HG03066 (cell line): ENCODE measurements around the gene FAM111A.
"Not testable (repeated sequence)": the region's sequence is repeated elsewhere in the genome, so short reads cannot be mapped to it uniquely, and the experiment has no call there.

Source experiments
- ATAC-seq: cut with Tn5 transposase; IDR thresholded peaks from one replicate; pipeline ENCODE4 v1.9.1; 2021; ENCODE audit warnings: low read depth; ENCODE audit not compliant: unreplicated experiment

FAM111A gene, protein sequence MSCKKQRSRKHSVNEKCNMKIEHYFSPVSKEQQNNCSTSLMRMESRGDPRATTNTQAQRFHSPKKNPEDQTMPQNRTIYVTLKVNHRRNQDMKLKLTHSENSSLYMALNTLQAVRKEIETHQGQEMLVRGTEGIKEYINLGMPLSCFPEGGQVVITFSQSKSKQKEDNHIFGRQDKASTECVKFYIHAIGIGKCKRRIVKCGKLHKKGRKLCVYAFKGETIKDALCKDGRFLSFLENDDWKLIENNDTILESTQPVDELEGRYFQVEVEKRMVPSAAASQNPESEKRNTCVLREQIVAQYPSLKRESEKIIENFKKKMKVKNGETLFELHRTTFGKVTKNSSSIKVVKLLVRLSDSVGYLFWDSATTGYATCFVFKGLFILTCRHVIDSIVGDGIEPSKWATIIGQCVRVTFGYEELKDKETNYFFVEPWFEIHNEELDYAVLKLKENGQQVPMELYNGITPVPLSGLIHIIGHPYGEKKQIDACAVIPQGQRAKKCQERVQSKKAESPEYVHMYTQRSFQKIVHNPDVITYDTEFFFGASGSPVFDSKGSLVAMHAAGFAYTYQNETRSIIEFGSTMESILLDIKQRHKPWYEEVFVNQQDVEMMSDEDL

DNA sequence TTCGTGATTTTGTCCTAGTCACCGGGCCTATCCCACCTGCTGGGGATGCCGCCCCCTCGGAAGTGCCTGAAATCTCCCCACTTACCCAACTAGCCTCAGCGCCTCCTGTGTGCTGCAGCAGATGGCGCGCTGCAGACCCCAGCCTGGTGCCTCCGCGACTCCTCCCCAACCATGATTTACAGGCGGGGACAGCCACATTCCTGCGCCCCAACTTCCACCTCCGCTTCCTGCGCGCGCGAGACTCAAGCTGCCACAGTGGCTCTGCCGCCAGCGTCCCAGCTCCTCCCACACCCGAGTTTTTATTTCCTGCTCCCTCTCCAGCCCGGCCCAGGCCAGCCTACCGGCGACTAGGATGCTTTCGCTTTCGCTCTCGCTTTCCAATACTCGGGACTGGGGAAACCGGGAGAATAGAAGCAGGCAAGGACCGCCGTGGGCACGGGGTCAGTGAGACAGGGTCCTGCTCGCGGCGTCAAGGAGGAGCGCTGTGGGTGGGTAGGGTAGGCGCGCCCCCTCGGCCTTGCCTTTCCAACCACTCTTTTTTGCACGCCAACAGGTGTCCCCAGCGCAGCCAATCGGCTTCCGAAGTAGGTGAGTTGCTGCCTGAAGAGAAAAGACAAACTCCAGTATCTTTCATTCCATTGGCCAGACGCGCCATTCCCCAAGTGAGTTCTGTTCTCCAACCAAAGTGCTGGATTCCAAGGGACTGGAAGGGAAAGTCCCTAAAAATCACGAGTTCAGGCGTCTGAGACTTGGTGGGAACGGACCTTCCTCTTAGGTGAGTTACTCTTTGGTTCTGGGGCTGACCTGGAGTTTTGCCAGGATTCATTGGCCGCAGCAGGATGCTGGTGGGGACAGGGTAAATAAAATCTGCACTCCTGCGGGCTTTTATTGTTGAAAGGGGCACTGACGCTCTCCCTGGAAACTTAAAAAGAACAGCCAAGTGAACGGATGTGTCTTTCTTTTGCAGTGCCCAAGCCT, at the start of gene FAM111A:
TSS of gene FAM111A (plus strand) at position 327 of the 978 bp plus-strand sequence. CDS start 6,017 bp downstream, outside the sequence.
- ATAC-seq = peak; percentile 55

DNA sequence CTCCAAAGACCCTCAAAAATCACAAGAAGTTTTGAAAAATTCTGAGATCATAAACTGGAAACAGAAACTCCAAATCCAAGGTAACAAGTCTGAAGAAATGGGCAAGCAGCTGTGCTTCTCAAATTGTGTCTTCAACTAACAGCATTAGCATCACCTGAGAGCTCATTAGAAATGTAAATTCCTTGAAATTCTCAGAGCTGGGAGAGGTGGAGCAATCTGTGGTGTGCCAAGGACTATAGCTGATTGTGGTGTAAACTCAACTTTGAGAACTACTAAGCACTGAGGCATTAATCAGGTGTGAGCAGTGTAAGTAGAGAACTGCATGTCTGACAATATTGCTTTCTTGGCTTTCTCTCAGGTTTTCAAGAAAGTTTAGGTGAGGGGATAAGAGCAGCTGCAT, 49.1 kb upstream of the FAM111A start:
- ATAC-seq = not testable (repeated sequence)

DNA sequence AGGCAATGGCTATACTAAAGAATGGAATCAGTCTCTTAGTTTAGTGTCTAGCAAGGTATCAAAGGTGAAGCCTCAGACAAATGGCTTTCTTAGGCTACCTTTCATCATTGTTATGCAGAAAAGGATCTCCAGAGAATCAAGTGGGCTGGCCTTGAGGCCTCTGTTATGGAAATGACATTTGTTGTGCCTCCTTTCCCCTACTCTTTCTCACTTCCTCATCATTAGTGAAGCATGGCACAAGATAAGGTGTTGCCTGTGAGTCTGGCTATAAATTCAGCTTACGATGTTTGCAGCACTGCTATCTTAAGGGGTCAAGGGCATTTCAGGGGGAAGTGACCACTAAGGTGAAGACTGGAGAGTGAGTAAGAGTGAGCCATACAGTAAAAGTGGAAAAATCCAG, 47.4 kb upstream of the FAM111A start:
- peak; percentile 74 for ATAC-seq

DNA sequence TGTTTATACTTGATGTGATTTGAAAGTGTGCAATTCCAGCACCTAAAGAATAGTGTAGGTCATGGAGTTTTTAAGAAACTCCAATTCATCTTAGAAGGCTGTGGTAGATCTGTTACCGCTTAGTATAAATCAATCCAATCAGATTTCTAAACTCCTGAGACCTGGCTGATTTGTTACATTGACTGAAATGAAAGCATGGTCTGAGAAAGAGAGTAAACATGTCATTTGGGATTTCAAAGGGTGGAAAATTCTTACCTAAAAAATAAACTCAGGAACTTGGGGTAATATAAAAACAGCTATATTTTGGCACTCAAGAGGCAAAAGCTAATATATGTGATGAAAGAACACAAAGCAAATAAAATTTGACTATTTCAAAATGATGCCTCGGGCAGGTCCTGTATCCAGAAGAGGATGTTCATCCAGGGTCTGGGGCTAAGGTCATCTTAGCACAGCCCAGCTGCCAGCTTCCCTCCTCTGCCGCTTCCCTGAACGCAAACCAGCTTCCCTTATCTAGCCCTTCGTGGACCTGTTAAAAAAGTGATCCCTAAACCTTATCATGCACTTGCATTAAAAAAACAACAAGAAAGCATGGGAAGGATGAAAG, 46.6 kb upstream of the FAM111A start:
- ATAC-seq = not testable (repeated sequence)

DNA sequence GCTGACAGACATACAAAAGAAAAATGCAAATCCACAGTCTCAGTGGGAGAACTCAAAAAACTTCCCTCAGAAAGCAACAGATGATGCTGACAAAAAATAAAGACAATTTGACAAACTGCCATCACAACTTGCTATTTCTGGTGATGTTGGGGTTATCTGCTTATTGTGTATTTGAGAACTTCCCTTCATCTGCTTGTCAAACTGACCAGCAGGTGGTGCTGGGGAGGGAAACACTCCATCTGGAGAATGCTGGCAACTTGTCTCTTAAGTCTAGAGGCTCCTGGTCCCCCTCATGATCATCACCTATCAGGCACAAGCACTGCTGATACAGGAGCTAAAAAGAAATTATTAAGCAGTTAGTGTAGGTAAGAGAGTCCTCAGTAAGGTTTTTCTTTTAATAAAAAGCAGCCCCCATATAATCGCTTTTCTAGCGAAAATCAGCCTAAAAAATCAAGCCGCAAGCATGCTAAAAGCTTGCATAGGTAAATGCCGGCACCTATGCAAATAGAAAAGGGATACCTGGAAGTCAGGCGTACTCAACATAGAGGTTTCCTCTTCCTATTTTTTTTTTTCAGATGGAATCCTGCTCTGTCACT, 45.4 kb upstream of the FAM111A start:
- peak; percentile 45 for ATAC-seq

DNA sequence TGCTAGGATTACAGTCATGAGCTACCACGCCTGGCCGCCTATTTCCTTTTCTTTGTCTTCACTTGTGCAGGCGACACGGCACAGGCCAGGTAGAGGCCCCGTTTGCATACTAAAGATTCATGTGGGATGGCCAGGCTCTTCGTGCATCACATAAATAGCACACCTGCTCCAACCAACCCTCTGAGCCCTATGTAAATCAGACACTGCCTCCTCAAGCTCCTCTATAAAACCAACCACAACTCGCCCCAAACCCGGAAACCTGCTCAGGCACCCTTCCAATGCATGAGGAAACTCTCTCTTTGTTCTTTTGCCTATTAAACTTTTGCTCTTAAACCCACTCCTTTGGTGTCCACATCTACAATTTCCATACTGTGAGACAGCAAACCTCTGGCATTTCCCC, 44.7 kb upstream of the FAM111A start:
- ATAC-seq = not testable (repeated sequence)

DNA sequence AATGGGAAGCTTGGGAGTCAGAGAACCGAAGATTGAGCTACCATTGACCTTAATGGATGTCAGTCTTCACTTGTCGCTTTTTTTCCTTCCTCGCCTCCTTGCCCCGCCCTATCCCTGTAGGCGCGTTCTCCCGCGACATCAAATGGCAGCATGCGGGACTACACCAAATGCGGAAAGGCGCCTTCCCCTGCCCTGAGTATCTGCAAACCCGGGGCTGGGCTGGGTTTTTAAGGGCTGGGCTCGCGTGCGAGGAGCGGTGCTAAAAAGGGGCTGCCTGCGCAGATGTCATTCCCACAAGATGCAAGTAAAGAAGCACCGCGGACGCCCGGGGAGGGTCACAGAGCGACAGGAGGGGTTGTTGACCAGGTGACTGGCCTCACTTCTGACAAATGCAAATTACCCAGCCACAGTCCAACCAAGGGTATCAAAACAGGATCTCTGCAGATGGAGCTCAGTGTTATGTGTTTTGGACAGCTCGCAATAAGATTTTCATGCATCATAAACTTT, 40.3 kb upstream of the FAM111A start:
- peak; percentile 62 for ATAC-seq

DNA sequence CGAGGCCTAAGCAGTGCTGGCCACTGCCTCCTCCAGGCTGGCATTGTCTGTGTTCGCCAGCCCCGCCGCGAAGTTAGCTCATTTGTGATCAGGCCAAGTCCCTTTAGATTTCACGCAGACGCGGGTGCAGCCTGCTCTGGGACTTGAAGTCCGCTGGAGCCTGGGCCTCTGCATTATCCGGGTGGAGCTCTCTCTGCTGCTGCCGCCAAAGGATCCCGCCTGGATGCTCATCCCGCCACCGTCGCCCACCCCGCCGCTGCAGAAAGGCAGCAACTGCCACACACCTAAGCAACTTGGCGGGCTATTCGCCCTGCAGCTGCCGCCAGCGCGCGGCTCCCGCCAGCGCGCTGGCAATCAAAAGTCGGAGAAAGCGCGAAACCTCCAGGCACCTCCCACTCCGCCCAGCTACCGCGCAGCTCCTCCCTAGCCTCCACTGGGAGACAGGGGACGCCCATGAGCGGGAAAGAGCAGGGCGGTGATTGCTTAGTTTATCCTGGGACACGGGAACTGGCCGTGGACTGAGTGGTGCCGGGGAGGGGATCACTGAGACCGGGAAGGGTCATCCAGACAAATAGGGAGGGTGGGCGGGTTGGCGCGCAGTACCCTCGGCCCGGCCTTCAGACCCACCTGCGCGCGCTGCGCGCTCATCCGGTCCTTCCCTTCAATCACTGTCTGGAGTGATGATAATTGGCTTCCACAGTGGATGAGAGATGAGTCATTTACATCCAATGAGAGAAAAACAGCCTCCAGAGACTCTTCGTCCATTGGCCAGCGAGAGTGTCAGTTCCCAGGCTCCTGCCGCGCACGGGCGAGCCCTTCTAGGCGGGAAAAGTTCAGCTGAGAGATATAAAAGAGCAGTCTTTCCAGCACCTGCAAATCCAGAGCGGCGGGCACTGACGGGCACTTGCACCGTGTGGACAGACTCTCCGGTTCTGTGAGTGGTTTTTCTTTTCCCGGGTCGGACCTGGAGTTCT, 36.0 kb upstream of the FAM111A start, which contains the start of gene FAM111B:
TSS of gene FAM111B (plus strand) at position 875 of the 974 bp plus-strand sequence. CDS start 2,389 bp downstream, outside the sequence.
- ATAC-seq = peak; percentile 65

DNA sequence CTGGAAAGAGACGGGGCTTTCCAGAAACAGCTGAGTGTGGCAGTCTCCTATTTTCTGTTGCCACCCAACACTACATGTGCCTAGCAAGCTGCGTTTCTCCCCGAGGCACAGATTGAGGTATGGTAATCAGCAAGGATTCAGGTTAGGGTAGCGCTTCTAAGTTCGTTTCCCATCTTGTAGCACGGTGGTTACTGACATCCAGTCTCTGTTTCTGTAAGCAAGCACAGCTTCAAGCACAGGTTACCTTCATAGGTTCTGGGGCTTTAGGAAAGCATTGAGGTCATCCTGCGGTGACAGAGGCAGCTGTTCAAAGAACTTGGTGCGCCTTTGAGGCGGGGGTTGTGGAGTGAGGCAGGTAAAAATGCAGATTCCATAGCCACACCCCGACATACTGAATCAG, 34.9 kb upstream of the FAM111A start:
- not testable (repeated sequence) for ATAC-seq

DNA sequence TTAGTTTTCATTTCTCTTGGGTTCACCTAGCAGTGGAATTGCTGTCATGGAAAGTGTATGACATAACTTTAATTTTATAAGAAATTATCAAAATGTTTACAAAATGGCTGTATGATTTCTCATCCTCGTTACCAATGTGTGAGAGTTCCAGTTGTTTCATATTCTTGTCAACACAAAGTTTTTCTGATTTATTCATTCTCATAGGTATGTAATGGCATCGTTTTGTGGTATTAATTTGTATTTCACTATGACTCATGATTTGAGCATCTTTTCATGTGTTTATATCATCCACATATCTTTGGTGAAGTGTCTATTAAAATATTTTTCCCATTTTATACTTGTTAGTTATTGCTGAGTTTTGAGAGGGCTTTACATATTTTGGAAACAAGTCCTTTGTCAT, 30.2 kb upstream of the FAM111A start:
- ATAC-seq = no peak

DNA sequence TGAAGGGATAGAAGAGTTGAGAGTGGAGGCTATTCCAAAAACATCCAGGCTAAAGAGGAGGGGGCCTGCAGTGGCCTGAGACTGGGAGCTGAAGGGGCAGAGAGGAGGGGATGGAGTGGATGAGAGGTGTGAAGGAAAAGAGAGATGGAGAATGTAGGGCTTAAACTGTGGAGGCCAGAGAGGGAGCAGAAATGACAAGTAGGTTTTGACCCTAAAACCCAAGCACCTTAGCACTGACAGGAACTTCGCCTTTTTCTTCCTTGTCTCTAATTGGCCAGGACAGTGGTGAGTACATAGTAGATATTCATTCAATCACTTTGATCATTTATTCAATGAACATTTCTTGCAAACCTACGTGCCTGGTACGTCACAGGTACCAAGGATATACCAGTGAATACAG, 28.3 kb upstream of the FAM111A start:
- ATAC-seq = no peak

DNA sequence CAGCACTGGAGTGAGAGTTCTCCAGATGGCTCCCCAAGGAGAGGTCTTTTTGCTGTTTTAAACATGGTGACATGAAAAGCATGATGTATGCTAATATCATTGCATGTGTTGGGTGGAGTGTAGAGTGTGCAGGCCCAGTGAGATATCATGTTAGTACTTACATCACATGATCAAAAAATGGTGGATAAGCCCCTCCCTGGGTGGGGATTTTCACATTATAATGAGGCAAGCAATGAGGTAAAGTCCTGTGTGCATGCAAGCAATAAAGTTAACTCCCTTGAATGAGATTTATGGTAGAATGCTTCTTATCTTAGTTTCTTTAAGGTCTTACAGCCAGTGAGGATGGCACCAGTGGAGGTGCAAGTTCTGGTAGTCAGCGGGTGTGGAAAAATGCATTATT, 27.1 kb upstream of the FAM111A start:
- no peak for ATAC-seq

DNA sequence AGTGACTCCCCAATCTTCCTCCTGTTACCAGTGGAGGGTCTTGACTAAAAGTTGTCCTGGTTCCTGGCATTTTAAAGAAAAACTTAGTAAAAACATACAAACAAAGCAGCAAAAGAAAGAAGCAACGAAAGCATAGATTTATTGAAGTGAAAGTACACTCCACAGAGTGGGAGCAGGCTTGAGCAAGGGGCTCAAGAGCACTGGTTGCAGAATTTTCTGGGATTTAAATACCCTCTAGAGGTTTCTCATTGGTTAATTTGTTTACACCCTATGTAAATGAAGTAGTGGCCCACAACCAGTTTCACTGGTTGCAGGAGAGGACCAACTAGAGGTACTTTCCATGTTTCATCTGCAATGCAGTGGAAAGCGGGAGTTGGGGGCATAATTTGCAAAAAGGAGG, 24.9 kb upstream of the FAM111A start:
- ATAC-seq = no peak

DNA sequence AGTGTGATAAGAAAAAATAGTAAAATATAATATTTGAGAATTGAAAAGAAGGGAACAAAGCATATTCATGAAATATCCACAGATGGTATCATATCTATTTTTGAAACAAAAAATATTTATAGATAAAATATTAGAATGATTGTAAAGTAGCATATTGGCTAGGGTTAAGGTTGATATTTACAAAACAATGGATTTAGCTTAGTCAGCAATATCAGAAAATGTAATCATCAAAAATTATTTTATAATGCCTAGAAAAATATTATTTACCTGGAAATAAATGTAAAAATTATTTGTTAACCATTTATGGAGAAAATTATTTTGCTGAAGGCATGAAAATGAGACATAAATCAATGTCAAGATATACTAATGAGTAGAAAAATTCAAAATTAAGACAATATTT, 22.8 kb upstream of the FAM111A start:
- no peak for ATAC-seq

DNA sequence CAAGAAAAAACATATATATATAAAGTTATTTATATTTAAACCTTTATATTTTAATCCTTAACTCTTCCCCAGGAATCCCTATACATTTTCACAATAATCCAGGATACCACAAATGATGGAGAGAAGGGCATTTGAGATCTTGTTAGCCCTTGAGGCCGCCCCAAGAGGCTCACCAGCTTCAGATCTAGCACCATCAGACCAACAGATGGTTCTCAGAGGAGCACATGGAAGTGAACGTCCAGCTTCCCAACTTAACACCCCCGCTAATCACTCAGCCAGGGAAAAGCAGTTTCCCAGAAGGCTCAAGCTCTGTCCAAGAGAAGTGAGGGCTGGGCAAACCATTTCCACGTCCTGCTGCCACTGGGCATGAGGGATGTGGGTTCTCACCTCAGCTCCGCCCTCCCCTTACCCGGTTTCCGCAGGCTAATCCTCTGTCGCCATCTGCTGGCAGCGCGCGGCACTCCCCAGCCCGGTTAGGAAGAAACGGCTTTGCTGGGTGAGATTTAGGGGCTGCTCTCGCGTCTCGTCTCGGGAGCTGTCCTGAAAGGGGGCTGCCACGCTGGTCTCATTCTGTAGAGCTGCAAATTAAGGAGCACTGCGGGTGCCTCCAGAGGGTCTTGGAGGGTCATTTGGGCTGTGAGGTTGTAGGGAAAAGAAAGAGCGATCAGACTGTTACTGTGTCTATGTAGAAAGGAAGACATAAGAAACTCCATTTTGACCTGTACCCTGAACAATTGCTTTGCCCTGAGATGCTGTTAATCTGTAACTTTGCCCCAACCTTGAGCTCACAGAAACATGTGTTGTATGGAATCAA, 6.8 kb upstream of the FAM111A start:
- ATAC-seq = peak; percentile 95

DNA sequence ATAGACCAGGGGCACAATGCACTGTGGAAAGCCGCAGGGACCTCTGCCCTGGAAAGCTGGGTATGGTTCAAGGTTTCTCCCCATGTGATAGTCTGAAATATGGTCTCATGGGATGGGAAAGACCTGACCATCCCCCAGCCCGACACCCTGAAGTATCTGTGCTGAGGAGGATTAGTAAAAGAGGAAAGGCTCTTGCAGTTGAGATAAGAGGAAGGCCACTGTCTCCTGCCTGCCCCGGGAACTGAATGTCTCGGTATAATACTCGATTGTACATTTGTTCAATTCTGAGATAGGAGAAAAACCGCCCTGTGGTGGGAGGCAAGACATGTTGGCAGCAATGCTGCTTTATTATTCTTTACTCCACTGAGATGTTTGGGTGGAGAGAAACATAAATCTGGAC, 6.1 kb upstream of the FAM111A start:
- ATAC-seq = not testable (repeated sequence)

DNA sequence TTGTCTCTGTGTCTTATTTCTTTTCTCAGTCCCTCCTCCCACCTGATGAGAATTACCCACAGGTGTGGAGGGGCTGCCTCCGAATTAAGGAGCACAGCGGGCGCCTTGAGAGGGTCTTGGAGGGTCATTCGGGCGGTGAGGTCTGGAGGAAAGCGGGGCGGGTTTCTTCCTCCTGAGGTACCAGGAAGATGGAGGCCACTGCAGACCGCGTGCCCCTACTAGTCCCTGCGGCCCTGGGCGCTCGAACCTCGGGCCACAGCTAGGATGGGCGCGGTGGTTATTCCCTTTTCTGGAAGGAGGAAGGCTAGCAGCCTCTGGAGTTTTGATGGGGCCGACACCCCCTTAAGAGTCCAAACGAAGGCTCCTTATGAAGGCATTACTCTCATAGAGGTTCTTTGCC, 5.5 kb upstream of the FAM111A start:
- ATAC-seq = no peak

DNA sequence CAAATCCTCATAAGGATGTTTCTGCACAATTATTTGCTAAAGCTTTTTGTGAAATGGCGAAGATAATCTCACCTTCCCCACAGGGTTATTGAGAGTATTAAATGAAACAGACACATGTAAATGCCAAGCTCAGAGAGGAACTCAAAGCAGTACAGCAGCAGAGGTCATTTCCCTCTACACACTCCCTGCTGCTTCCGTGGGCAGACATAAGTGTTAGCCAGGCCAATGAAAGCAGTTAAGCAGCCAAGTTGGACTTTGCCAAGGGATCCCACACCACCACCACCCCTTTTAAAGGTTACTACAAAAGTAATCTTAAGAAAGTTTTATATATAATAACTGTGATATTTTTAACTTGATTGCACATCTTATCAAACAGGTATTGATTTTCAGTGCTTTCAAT, 4.0 kb upstream of the FAM111A start:
- no peak for ATAC-seq
